Testis (tissue), 3 donors: ENCODE results near the gene CLMN. TPM values are rescaled to one million over a fixed set of nuclear protein-coding genes. Genes with fewer than 3 reads are reported as not detected.

ENCODE experiments used
- DNase-seq: peaks from one replicate; pipeline ENCODE4 v3.0.0-alpha.2; 2019
- H3K27ac ChIP-seq, 2 donors: fragments of 200-600 bp; sonication (generic); one replicate each; pipeline ENCODE4 v1.5.1; 2019
- H3K27me3 ChIP-seq: fragments of 200-600 bp; sonication (generic); one replicate; pipeline ENCODE4 v1.5.1; 2019
- H3K36me3 ChIP-seq: fragments of 200-600 bp; sonication (generic); one replicate; pipeline ENCODE4 v1.5.1; 2017; ENCODE audit warnings: low read depth; ENCODE audit errors: missing control alignments
- H3K4me1 ChIP-seq: fragments of 200-600 bp; sonication (generic); one replicate; pipeline ENCODE4 v1.5.1; 2019
- H3K4me3 ChIP-seq, 2 donors: fragments of 200-600 bp; sonication (generic); one replicate each; pipeline ENCODE4 v1.5.1; 2017 to 2019
- H3K9me3 ChIP-seq: fragments of 200-600 bp; sonication (generic); one replicate; pipeline ENCODE4 v1.5.1; 2017
- CTCF ChIP-seq, 3 experiments: fragments of 450-650 bp in 2 of 3; fragments of 200-600 bp in 1 of 3; sonication (generic) in 1 of 3; IDR thresholded peaks; one replicate each; pipeline ENCODE4 v1.5.1; 2016 to 2019; ENCODE audit warnings: antibody characterized with exemption in 3 of 3, mild to moderate bottlenecking in 2 of 3, moderate library complexity in 1 of 3
- POLR2A ChIP-seq: fragments of 450-650 bp; IDR thresholded peaks from one replicate; pipeline ENCODE4 v1.6.1; 2017; ENCODE audit warnings: antibody characterized with exemption, mild to moderate bottlenecking, moderate library complexity
- WGBS, 2 donors: methylation state at CpG; one replicate each; pipeline ENCODE4 v1.1.5; 2018; 5-methylcytosine and 5-hydroxymethylcytosine counted together
- intact Hi-C: fragments of 100-400 bp; cut with DNase I; formaldehyde crosslinking; loops from one replicate; pipeline ENCODE4 v1.15.1; 2023; ENCODE audit warnings: low total_unique reads
- polyA plus RNA-seq: library from polyadenylated mRNA; stranded (reverse); fragments of 350-450 nt; fragmentation: Illumina TruSeq; extraction: RNeasy Lipid Tissue Mini Kit (QIAGEN cat#74804); gene quantifications from one replicate; pipeline ENCODE4 v1.2.3, GENCODE V29; 2014; ENCODE audit warnings: low read depth, low replicate concordance; ENCODE audit not compliant: insufficient read depth
- total RNA-seq, 2 donors: library from RNA; depleted of rRNA; stranded (reverse); fragments of >200 nt; gene quantifications; one replicate each; pipeline ENCODE4 v1.2.3, GENCODE V29; 2016

The CLMN gene
- total and polyA plus RNA-seq, 3 donors from 2014 or later: 35.9 to 134 (median 68.0) TPM

GRCh38 chr14:95305145-95305544 lies 14.6 kb downstream of the CLMN start:
- TF ChIP-seq CTCF (IDR thresholded peaks at IDR 0.05) (no peak), POLR2A (no peak)
- 85 to 89% methylated on average over 7 of the region's 7 CpGs for WGBS, 2 donors

GRCh38 chr14:95304342-95304741 lies 15.4 kb downstream of the CLMN start:
- intact Hi-C loops: no loop called here
- Histone ChIP-seq H3K36me3 (no peaks in the 10 kb centered on the region), H3K9me3 (no peaks in the 10 kb centered on the region), H3K4me3 (no peak overlapping the region), H3K27ac (no peak overlapping the region), H3K4me1 (no peaks in the 10 kb centered on the region), H3K27me3 (no peaks in the 10 kb centered on the region)
- no peak for DNase-seq
- WGBS, 2 donors: 47 to 61% methylated on average over 3 of the region's 3 CpGs
- TF ChIP-seq CTCF (IDR thresholded peaks at IDR 0.05): no peak
- no peak for TF ChIP-seq POLR2A

More at GRCh38 chr14:95305145-95305544, 14.6 kb downstream of the CLMN start:
- no peak for DNase-seq
- Histone ChIP-seq H3K27me3 (no peaks in the 10 kb centered on the region), H3K4me1 (no peaks in the 10 kb centered on the region), H3K9me3 (no peaks in the 10 kb centered on the region), H3K36me3 (no peaks in the 10 kb centered on the region), H3K27ac (no peak overlapping the region), H3K4me3 (no peak overlapping the region)
- intact Hi-C loops: no loop called here

GRCh38 chr14:95303552-95303951 lies 16.2 kb downstream of the CLMN start:
- H3K4me1 ChIP-seq: no peaks in the 10 kb centered on the region
- 78 to 79% methylated on average over 4 of the region's 4 CpGs for WGBS, 2 donors
- H3K27ac ChIP-seq: no peak overlapping the region

GRCh38 chr14:95302667-95303506 lies 16.8 kb downstream of the CLMN start:
- intact Hi-C loops: no loop called here
- H3K27me3 ChIP-seq: no peaks in the 10 kb centered on the region
- TF ChIP-seq POLR2A (no peak), CTCF (IDR thresholded peaks at IDR 0.05) (no peak)
- no peaks in the 10 kb centered on the region for H3K36me3 ChIP-seq
- no peaks in the 10 kb centered on the region for H3K9me3 ChIP-seq
- H3K4me3 ChIP-seq: no peak overlapping the region
- H3K27ac ChIP-seq: no peak overlapping the region
- WGBS, 2 donors: 79 to 82% methylated on average over 5 to 10 of the region's 10 CpGs
- DNase-seq: no peak
- H3K4me1 ChIP-seq: no peaks in the 10 kb centered on the region

More at GRCh38 chr14:95303552-95303951, 16.2 kb downstream of the CLMN start:
- intact Hi-C loops: no loop called here
- no peaks in the 10 kb centered on the region for H3K27me3 ChIP-seq
- no peak for TF ChIP-seq POLR2A
- TF ChIP-seq CTCF (IDR thresholded peaks at IDR 0.05): no peak
- DNase-seq: no peak
- H3K4me3 ChIP-seq: no peak overlapping the region
- H3K9me3 ChIP-seq: no peaks in the 10 kb centered on the region
- no peaks in the 10 kb centered on the region for H3K36me3 ChIP-seq
